IgD-negative memory B cell (primary cell): ENCODE results near the gene SLC30A2. TPM values are rescaled to one million over a fixed set of nuclear protein-coding genes. Genes with fewer than 3 reads are reported as not detected.

ENCODE experiments used
- H3K27ac Mint-ChIP-seq, 3 donors: one replicate each; pipeline ENCODE4 v1.8.0; 2020 to 2022; ENCODE audit warnings: mild to moderate bottlenecking in 3 of 3, mixed read lengths in 3 of 3, moderate library complexity in 1 of 3
- H3K27me3 Mint-ChIP-seq: one replicate; pipeline ENCODE4 v1.8.0; 2021; ENCODE audit warnings: mixed read lengths
- H3K36me3 Mint-ChIP-seq: one replicate; pipeline ENCODE4 v1.8.0; 2020; ENCODE audit warnings: mild to moderate bottlenecking, mixed read lengths
- H3K4me1 Mint-ChIP-seq, 3 donors: one replicate each; pipeline ENCODE4 v1.8.0; 2020 to 2022; ENCODE audit warnings: mixed read lengths in 3 of 3, mild to moderate bottlenecking in 1 of 3
- H3K4me3 Mint-ChIP-seq, 4 donors: one replicate each; pipeline ENCODE4 v1.8.0; 2020 to 2022; ENCODE audit warnings: mild to moderate bottlenecking in 4 of 4, mixed read lengths in 4 of 4, moderate library complexity in 3 of 4
- H3K9me3 Mint-ChIP-seq, 3 donors: one replicate each; pipeline ENCODE4 v1.8.0; 2020 to 2021; ENCODE audit warnings: mixed read lengths in 3 of 3, mild to moderate bottlenecking in 1 of 3
- polyA plus RNA-seq: library from polyadenylated mRNA; unstranded; fragments of 300-500 nt; fragmentation: Illumina TruSeq; gene quantifications from one replicate; pipeline ENCODE4 v1.2.3, GENCODE V29; 2021

The SLC30A2 gene
- polyA plus RNA-seq, 1 donor from 2014 or later: not detected

DNA sequence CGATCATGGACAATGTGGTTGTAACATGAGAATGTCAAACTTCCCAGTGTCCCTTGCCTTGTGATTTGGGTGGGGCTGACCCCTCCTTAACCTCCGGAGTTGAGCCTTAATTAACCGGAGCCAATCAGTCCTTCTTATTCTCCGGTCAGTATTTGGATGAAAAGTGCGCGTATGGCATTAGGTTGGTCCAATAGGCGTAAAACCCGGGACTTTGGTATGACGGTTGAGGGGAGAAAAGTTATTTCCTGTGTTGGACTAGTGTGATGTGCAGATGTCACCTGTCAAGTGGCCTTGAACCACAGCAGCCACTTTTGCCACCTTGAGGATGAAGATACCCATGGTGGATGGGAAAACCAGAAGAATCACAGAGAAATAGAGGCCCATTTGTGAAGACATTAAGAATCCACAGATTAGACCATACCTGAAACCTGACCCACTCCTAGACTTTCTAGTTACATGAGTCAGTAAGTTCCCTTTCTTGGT, 53.2 kb downstream of the SLC30A2 start:
- no peaks in the 10 kb centered on the region for H3K9me3 Mint-ChIP-seq
- H3K36me3 Mint-ChIP-seq: peaks cover 4% of the 10 kb centered on the region
- no peak overlapping the region for H3K27ac Mint-ChIP-seq
- H3K4me3 Mint-ChIP-seq: peak overlapping the region in 1 of 4 donors; percentile 42
- peaks cover 7 to 23% (median 9%) of the 10 kb centered on the region in 3 donors for H3K4me1 Mint-ChIP-seq
- no peaks in the 10 kb centered on the region for H3K27me3 Mint-ChIP-seq

DNA sequence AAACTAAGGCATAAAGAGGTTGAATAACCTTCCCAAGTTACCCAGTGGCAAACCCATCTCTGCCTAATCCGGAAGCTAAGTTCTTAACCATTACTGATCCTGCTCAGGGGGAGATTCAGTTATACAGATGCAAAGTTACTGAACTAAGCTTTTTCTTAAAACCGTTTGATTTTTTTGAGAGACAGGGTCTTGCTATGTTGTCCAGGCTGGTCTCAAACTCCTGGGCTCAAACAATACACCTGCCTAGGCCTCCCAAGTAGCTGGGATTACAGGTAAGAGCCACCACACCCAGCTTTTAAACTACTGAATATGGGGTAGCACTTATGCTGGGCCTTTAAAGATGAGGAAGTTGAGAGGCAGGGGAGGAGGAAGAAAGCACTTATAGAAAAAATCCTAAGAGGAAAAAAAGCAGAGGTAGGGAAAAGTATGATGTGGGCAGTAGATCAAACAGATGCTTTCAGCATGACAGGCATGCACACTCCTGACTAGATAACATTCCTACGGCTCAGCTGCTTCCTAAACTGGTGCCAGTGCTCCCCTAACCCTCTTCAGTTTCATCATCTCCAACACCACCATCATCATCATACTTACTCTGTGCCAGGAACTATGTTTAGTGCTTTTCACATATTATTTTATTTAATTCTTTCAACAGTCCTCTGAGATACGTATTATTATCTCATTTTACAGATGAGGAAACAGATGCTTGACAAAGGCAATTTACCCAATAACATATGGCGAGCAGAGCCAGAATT, 53.8 kb downstream of the SLC30A2 start:
- Mint-ChIP-seq H3K27ac (no peak overlapping the region), H3K36me3 (peaks cover 4% of the 10 kb centered on the region), H3K4me3 (peak overlapping the region in 1 of 4 donors; percentile 5), H3K4me1 (peaks cover 3 to 18% (median 4%) of the 10 kb centered on the region in 3 donors), H3K9me3 (no peaks in the 10 kb centered on the region), H3K27me3 (no peaks in the 10 kb centered on the region)

GRCh38 chr1:25990702-25991395, 55.1 kb downstream of the SLC30A2 start:
- Mint-ChIP-seq H3K9me3 (peaks cover 0 to 2% (median 0%) of the 10 kb centered on the region in 3 donors), H3K4me1 (peaks cover 0 to 12% (median 0%) of the 10 kb centered on the region in 3 donors), H3K27me3 (no peaks in the 10 kb centered on the region), H3K36me3 (peaks cover 7% of the 10 kb centered on the region), H3K4me3 (peak overlapping the region in 3 of 4 donors; percentile 8 to 81 (median 32)), H3K27ac (peak overlapping the region; percentile 45 to 81 (median 73))

GRCh38 chr1:25990251-25990650, 55.7 kb downstream of the SLC30A2 start:
- H3K9me3 Mint-ChIP-seq: peaks cover 0 to 2% (median 0%) of the 10 kb centered on the region in 3 donors
- H3K27me3 Mint-ChIP-seq: no peaks in the 10 kb centered on the region
- H3K4me3 Mint-ChIP-seq: peak overlapping the region in 3 of 4 donors; percentile 3 to 66 (median 8)

DNA sequence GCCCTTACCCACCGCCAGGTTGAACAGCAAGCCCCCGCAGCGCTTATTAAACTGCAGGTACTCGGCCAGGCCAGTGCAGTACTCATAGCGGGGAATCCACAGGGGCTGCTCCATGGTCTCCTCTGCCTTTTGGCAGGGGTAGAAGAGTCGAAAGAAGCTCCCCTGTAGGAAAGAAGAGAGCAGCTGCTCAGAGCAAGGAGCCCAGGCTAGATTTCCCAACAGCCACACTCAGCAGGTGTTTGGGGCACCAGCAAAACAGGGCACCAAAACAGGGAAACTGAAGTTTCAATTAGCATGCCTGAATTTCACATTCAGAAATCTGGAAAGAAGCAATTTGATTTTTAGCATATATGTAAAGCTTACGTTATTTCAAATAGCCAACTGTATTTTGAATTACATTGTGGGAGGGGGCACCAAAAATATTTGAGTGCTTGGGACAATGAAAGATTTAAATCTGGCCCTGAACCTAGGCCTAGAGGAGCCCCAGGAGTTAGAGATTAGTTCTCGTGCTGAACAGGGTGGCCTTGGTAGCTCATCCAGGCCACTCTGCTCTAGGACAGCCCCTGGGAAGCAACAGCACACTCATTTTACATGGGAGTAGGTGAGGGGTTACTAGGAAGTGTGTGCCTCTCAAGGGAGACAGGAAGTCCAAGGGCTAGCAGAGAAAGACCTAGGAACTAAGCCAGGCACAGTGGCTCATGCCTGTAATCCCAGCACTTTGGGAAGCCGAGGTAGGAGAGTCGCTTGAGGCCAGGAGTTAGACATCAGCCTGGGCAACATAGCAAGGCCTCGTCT, 56.3 kb downstream of the SLC30A2 start:
- Mint-ChIP-seq H3K4me3 (peak overlapping the region in 2 of 4 donors; percentile 28 to 65), H3K27ac (peak overlapping the region in 1 of 3 donors; percentile 50)

More at GRCh38 chr1:25990251-25990650, 55.7 kb downstream of the SLC30A2 start:
- peaks cover 10% of the 10 kb centered on the region for H3K36me3 Mint-ChIP-seq
- H3K27ac Mint-ChIP-seq: peak overlapping the region in 1 of 3 donors; percentile 73
- peaks cover 0 to 12% (median 0%) of the 10 kb centered on the region in 3 donors for H3K4me1 Mint-ChIP-seq

GRCh38 chr1:25987951-25988350, 58.0 kb downstream of the SLC30A2 start:
- Mint-ChIP-seq H3K4me3 (peak overlapping the region in 1 of 4 donors; percentile 20), H3K9me3 (peaks cover 0 to 2% (median 0%) of the 10 kb centered on the region in 3 donors), H3K27me3 (no peaks in the 10 kb centered on the region), H3K27ac (no peak overlapping the region), H3K4me1 (peaks cover 0 to 8% (median 0%) of the 10 kb centered on the region in 3 donors), H3K36me3 (peaks cover 12% of the 10 kb centered on the region)

More for the DNA sequence above, 56.3 kb downstream of the SLC30A2 start:
- no peaks in the 10 kb centered on the region for H3K27me3 Mint-ChIP-seq
- peaks cover 10% of the 10 kb centered on the region for H3K36me3 Mint-ChIP-seq
- peaks cover 0 to 12% (median 0%) of the 10 kb centered on the region in 3 donors for H3K4me1 Mint-ChIP-seq
- peaks cover 0 to 2% (median 0%) of the 10 kb centered on the region in 3 donors for H3K9me3 Mint-ChIP-seq

Other genes with a start within 250 kb of the SLC30A2 start
- 1.2 TPM for gene SELENON, start 245.9 kb downstream of the SLC30A2 start, polyA plus RNA-seq
- 39.6 TPM for gene MTFR1L, start 226.2 kb downstream of the SLC30A2 start, polyA plus RNA-seq
- gene AUNIP, start 186.7 kb downstream of the SLC30A2 start, polyA plus RNA-seq: not detected
- 0.73 TPM for gene PAQR7, start 170.4 kb downstream of the SLC30A2 start, polyA plus RNA-seq
- 47.4 TPM for gene STMN1, start 139.7 kb downstream of the SLC30A2 start, polyA plus RNA-seq
- 8.6 TPM for gene PAFAH2, start 48.1 kb downstream of the SLC30A2 start, polyA plus RNA-seq
- not detected for gene EXTL1, start 24.3 kb downstream of the SLC30A2 start, polyA plus RNA-seq
- gene TRIM63, start 21.5 kb upstream of the SLC30A2 start, polyA plus RNA-seq: not detected
- gene PDIK1L, start 65.7 kb upstream of the SLC30A2 start, polyA plus RNA-seq: 3.7 TPM
- not detected for gene FAM110D, start 113.0 kb upstream of the SLC30A2 start, polyA plus RNA-seq
- gene C1orf232, start 122.8 kb upstream of the SLC30A2 start, polyA plus RNA-seq: not detected
- 43.7 TPM for gene ZNF593, start 123.8 kb upstream of the SLC30A2 start, polyA plus RNA-seq
- gene ZNF593OS, start 125.7 kb upstream of the SLC30A2 start, polyA plus RNA-seq: 0.61 TPM
- 2.2 TPM for gene CNKSR1, start 131.4 kb upstream of the SLC30A2 start, polyA plus RNA-seq
- not detected for gene CATSPER4, start 144.5 kb upstream of the SLC30A2 start, polyA plus RNA-seq
- gene CEP85, start 188.1 kb upstream of the SLC30A2 start, polyA plus RNA-seq: 6.6 TPM
- gene SH3BGRL3, start 234.0 kb upstream of the SLC30A2 start, polyA plus RNA-seq: 1,152 TPM